ENCODE measurements around the gene TRIO.

Gene TRIO

DNA sequence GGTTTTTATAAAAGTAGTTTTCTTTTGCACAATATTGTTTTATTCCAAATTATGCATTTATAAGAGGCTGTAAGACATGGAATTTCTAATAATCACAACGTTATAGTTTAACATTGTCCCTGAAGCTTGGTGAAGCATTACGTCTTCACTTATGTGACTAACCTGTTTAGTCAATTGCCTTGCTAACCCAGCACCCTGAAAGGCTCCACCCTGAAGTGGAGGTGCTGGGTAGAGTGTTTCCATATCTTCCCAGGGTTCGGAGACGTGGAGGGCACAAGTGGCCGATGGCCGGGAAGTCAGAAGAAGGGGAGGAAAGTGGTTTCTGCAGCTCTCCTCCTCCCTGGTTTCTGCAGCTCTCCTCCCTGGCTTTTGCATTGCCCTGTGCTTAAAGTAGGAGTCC, 83.4 kb downstream of the TRIO start:
- DNase-seq (ENCODE audit: low read depth) = no peak

DNA sequence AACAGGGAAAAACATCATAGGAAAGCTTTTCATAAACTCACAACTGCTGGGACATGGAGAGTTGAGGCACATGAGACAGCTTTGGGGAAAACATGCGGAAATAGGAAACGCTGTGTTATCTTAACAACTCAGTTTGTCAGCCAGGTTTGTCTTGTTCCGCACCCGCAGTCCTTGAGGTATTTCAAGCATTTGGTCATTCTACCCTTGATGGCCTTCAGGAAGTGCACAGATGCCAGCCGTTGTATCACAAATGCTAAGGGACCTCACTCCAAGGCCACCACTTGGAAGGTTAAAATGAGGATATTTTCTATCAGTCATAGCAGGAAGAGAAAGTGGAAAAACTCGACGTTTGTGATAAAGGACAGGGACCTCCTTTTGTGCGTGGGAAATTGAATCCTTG, 83.8 kb downstream of the TRIO start:
- DNase-seq (ENCODE audit: low read depth) = no peak

DNA sequence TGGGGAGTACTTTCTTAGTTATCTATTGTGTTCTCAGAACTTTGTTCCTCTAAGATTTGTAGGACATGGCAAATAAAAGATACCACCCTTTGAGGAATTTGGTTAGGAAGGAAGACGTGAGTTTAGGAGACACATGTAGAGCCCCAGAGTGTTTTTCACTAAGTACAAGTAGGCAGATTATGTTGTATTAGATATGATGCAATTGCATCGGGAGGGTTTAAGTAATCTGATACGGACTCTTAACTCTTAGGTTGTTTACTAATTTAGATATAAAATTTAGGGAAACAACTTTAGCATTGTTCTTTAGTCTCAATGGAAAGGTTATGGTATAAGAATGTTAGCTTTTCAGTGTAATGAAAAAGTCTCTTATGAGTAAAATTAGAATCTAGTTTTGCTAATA, 84.4 kb downstream of the TRIO start:
- no peak for DNase-seq (ENCODE audit: low read depth)

DNA sequence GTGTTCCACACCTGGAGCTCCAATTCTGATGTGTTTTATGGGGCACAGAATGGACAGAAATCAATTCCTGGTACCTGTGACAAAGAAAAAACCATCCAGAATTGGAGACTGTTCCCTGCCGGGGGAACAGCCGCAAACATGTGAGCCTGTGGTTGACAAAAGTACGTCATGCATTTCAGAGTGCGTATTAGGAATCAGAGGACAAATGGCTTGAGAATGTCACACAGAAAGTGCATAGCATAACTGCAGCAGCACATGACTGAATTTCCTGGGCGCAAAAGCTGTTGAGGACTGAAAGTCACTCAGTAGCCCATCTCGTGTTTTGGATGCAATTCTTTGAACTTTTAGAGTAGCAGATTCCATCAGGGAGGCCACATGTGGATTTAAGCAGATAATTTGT, 85.1 kb downstream of the TRIO start:
- no peak for DNase-seq (ENCODE audit: low read depth)

DNA sequence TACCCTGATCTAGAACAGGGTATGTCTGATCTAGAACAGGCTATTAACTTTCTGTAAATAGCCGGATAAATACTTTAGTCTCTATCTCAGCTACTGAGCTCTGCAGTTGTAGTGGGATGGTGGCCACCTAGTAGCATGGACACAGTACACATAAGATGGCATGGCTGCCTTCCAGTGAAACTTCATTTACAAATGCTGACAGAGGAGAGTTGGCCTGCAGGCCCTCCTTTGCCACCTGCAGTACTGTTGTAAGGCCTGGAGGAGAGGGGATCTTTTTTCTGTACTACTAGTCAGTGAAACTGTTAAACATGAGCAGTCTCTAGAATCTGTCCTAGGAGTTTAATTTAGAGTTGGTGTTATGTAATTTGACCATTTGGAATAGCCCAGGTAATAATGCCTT, 86.0 kb downstream of the TRIO start:
- no peak for DNase-seq (ENCODE audit: low read depth)

- no peak for DNase-seq (ENCODE audit: low read depth)
These were observed 86.6 kb downstream of the TRIO start for GRCh38 chr5:14229734-14230133.

GRCh38 chr5:14231156-14231555, 88.0 kb downstream of the TRIO start:
- DNase-seq (ENCODE audit: low read depth) = no peak

GRCh38 chr5:14231890-14232289, 88.7 kb downstream of the TRIO start:
- no peak for DNase-seq (ENCODE audit: low read depth)

GRCh38 chr5:14234204-14234603, 91.1 kb downstream of the TRIO start:
- no peak for DNase-seq (ENCODE audit: low read depth)

DNA sequence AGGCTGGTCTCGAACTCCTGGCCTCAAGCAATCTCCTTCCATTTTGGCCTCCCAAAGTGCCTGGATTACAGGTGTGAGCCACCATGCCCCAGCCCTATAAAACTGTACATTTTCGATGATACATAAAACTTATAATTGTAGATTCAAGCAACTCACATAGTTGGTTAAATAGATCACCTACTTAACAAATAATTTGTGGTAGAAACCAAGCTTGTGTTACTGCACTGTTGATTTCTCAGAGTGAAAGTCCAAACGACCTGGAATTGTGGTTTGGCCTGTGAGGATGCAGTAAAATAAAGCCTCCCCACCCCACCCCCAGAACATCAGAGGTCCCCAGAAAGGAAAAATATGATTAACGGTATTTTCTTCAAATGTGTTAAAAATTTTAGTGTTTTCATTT, 92.7 kb downstream of the TRIO start:
- no peak for DNase-seq (ENCODE audit: low read depth)

- no peak for DNase-seq (ENCODE audit: low read depth)
These were observed 93.6 kb downstream of the TRIO start for GRCh38 chr5:14236757-14237156.

GRCh38 chr5:14237317-14238086, 94.4 kb downstream of the TRIO start:
- DNase-seq (ENCODE audit: low read depth) = no peak

- DNase-seq (ENCODE audit: low read depth) = no peak
These were observed 95.1 kb downstream of the TRIO start for GRCh38 chr5:14238272-14238671.

GRCh38 chr5:14239404-14239803, 96.3 kb downstream of the TRIO start:
- no peak for DNase-seq (ENCODE audit: low read depth)

- DNase-seq (ENCODE audit: low read depth) = no peak
These were observed 96.8 kb downstream of the TRIO start for GRCh38 chr5:14239951-14240350.

- DNase-seq (ENCODE audit: low read depth) = no peak
These were observed 97.2 kb downstream of the TRIO start for GRCh38 chr5:14240359-14240758.

DNA sequence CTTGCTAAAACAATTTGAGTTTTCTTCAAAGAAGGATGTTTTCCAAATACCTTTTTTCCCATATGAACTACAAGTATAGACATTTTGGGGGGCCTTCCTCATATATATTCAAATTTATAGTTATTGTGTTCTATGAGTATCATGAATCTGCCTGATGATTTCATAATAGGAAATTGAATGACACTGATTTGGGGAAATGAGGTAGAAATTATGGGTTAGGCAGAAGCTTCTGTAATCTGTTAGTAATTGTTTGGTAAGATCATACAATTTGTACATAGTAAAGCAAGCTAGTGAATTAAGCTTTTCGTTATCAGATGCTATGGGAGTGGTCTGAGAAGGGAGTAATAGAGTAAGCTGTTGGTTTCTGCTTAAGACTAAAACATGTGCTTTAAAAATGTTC, 98.0 kb downstream of the TRIO start:
- no peak for DNase-seq (ENCODE audit: low read depth)

DNA sequence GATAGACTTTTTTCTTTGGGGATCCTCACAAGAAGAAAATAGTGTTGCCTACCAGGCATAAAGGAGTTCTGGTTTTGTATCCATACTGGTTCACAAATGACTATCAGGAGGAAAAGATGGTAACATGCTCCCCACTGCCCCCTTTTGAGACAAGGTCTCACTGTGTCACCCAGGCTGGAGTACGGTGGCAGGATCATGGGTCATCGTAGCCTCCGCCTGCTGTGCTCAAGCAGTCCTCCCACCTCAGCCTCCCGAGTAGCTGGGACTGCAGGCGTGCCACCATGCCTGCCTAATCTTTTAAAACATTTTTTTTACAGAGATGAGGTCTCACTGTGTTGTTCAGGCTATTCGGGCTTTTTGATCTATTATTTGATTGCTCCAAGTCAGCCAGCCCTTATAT, 99.3 kb downstream of the TRIO start:
- DNase-seq (ENCODE audit: low read depth) = no peak

DNA sequence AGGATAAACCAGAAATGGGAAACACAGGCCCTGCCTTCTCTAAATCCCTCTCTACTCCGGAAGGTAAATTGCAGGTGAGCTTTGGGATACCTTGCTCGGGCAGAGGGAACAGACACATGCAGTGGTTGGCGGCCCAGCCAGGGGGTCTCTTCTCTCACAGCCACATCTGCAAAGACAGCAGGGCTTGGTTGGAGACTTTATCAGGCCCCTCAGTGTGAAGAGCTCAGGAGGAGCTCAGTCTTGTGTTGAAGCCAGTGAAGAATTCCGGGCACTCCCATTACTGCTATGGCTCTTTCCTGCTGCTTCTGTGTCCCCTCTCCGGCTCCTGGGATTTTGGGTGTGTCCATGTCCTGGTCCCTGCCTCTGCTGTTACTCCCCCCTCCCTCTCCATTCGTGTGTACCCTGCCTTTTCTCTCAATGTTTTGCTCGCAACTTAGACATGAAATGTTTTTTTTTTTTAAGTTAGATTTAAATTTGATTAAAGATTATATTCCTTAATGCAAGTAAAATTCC, 99.8 kb downstream of the TRIO start:
- DNase-seq (ENCODE audit: low read depth) = no peak

- DNase-seq (ENCODE audit: low read depth) = no peak
These were observed 100.6 kb downstream of the TRIO start for GRCh38 chr5:14243766-14244165.

- DNase-seq (ENCODE audit: low read depth) = no peak
These were observed 101.6 kb downstream of the TRIO start for GRCh38 chr5:14244721-14245120.

DNA sequence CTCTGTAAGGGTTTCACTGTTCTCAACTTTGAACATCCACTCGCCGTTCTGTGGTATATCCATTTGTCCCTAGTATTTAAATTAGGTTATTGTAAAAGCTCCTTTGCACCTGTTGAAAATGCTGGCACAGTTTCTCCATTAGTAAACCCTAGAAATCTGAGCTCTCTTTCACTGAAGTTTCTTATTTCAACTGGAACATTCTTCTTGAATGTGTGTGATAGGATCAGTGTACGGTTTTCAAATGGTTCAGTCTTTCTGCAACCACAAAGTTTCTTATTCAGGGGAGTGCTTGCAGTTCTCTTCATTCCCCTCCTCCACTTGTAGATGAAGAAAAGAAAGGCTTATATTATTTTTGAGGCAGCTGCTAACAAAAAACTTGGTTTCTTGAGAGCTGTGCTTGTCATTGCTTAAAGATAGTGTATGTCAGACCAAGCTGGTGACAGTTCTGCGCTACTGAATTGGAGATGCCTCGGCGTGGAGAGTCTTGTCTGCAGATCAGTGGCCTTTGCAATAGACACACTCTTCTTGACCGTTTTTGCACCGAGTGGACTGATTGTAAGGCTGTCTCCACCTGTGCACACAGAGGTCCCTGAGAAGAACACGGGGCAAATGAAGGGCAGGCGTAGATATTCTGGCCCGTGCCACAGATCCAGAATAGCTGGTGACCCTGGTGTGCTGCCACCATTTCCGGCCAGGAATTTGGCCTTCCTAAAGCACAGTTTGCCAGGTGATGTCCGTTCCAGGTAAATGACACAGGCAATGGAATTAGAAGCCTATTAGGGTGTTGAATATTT, 102.2 kb downstream of the TRIO start:
- DNase-seq (ENCODE audit: low read depth) = no peak

DNA sequence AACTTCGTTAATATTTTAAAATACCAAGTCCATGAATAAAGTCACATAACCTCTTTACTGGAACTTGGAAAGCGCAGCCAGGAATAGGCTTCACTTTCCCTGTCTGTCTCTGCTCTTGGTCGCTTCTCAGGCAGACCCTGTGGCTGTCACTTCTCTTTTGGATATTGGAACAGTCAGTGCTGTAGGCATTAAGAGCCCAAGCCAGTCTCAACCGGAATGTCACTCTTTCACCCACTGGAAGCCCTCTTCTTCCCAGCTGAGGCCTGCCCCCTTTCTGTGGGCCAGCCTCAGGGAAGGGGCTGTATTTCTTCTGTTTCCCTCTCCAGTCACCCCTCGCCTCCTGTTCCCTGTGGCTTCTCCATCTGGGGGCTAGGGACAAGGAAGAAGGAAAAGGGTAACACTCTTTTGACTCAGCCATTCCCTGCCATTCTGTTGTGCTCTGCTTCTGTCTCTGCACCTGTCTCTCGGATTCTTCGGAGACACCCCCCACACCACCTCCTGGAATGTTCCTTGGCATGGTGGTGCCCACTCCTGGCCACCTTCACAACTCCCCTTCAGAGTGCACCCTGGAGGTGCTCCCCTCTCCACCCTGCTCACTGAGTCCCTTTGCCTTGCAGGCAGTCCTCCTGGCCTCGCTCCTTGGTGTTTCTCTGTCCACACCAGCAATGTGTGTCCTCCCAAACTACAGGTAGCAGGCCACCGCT, 103.4 kb downstream of the TRIO start:
- DNase-seq (ENCODE audit: low read depth) = no peak
